HFFc6 (cell line): ENCODE results near the gene HMGXB3. TPM values are rescaled to one million over a fixed set of nuclear protein-coding genes. Genes with fewer than 3 reads are reported as not detected.

ENCODE experiments used
- DNase-seq: peaks from one replicate; pipeline ENCODE4 v3.0.0-alpha.2; 2018
- H3K27ac Mint-ChIP-seq: 2 replicates; pipeline ENCODE4 v1.8.0; 2020; ENCODE audit warnings: mild to moderate bottlenecking, mixed read lengths
- H3K27me3 Mint-ChIP-seq: 2 replicates; pipeline ENCODE4 v1.8.0; 2021; ENCODE audit warnings: mild to moderate bottlenecking, moderate library complexity, mixed read lengths; ENCODE audit not compliant: insufficient read depth
- H3K36me3 Mint-ChIP-seq: 2 replicates; pipeline ENCODE4 v1.8.0; 2021; ENCODE audit warnings: low read depth, mixed read lengths
- H3K4me1 Mint-ChIP-seq: 2 replicates; pipeline ENCODE4 v1.8.0; 2020; ENCODE audit warnings: low read depth, mixed read lengths
- H3K4me3 Mint-ChIP-seq: 2 replicates; pipeline ENCODE4 v1.8.0; 2020; ENCODE audit warnings: mild to moderate bottlenecking, moderate library complexity, mixed read lengths
- H3K9me3 Mint-ChIP-seq: 2 replicates; pipeline ENCODE4 v1.8.0; 2020; ENCODE audit warnings: mild to moderate bottlenecking, mixed read lengths
- total RNA-seq, 6 experiments: library from RNA; stranded (reverse); fragmentation: NEBNext Ultra II Directional; extraction: Animal tissue kit (Norgen Biotek cat#: 25700); gene quantifications; 2 replicates in 1 of 6; 3 replicates in 5 of 6; pipeline ENCODE4 v1.2.3, GENCODE V29; 2021
- TF ChIP-seq, protein P1 (sequence below): fragments of 200-600 bp; sonication (generic); IDR thresholded peaks from 2 replicates; pipeline ENCODE4 v1.5.0; 2021; ENCODE audit warnings: antibody characterized with exemption, mild to moderate bottlenecking

Gene HMGXB3
- total RNA-seq, 6 experiments from 2014 or later = 38.2 to 42.5 (median 40.5) TPM

- H3K9me3 Mint-ChIP-seq = no peaks in the 10 kb centered on the region
- DNase-seq = no peak
Measured at GRCh38 chr5:150051657-150052195, 51.2 kb downstream of the HMGXB3 start.

GRCh38 chr5:150052226-150052955 is 51.9 kb downstream of the HMGXB3 start:
- DNase-seq = no peak
- peak overlapping the region; percentile 92 for H3K27ac Mint-ChIP-seq
- H3K9me3 Mint-ChIP-seq = no peaks in the 10 kb centered on the region
- H3K36me3 Mint-ChIP-seq = peaks cover 77% of the 10 kb centered on the region
- peak overlapping the region; percentile 48; the same call in 1 of the 2 replicates for H3K4me3 Mint-ChIP-seq
- H3K4me1 Mint-ChIP-seq = peaks cover 64% of the 10 kb centered on the region
- TF ChIP-seq, protein P1, sequence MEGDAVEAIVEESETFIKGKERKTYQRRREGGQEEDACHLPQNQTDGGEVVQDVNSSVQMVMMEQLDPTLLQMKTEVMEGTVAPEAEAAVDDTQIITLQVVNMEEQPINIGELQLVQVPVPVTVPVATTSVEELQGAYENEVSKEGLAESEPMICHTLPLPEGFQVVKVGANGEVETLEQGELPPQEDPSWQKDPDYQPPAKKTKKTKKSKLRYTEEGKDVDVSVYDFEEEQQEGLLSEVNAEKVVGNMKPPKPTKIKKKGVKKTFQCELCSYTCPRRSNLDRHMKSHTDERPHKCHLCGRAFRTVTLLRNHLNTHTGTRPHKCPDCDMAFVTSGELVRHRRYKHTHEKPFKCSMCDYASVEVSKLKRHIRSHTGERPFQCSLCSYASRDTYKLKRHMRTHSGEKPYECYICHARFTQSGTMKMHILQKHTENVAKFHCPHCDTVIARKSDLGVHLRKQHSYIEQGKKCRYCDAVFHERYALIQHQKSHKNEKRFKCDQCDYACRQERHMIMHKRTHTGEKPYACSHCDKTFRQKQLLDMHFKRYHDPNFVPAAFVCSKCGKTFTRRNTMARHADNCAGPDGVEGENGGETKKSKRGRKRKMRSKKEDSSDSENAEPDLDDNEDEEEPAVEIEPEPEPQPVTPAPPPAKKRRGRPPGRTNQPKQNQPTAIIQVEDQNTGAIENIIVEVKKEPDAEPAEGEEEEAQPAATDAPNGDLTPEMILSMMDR = no peak
- peaks cover 5% of the 10 kb centered on the region for H3K27me3 Mint-ChIP-seq

More at GRCh38 chr5:150051657-150052195, 51.2 kb downstream of the HMGXB3 start:
- peak overlapping the region; percentile 92 for H3K27ac Mint-ChIP-seq
- H3K4me3 Mint-ChIP-seq = no peak overlapping the region
- peaks cover 77% of the 10 kb centered on the region for H3K36me3 Mint-ChIP-seq
- peaks cover 57% of the 10 kb centered on the region for H3K4me1 Mint-ChIP-seq
- peaks cover 2% of the 10 kb centered on the region for H3K27me3 Mint-ChIP-seq
- TF ChIP-seq, protein P1 = no peak

GRCh38 chr5:150052956-150053712 is 52.6 kb downstream of the HMGXB3 start:
- Mint-ChIP-seq H3K27ac (peak overlapping the region; percentile 92), H3K4me3 (peak overlapping the region; percentile 48), H3K4me1 (peaks cover 71% of the 10 kb centered on the region), H3K9me3 (no peaks in the 10 kb centered on the region), H3K27me3 (peaks cover 5% of the 10 kb centered on the region), H3K36me3 (peaks cover 75% of the 10 kb centered on the region)
- TF ChIP-seq, protein P1 = no peak
- DNase-seq = peak; percentile 79

- no peak for DNase-seq
- Mint-ChIP-seq H3K27ac (peak overlapping the region; percentile 92), H3K4me3 (no peak overlapping the region), H3K9me3 (no peaks in the 10 kb centered on the region), H3K27me3 (peaks cover 5% of the 10 kb centered on the region), H3K36me3 (peaks cover 70% of the 10 kb centered on the region), H3K4me1 (peaks cover 75% of the 10 kb centered on the region)
- TF ChIP-seq, protein P1 = no peak
Measured at GRCh38 chr5:150053713-150054392, 53.3 kb downstream of the HMGXB3 start.

- H3K27ac Mint-ChIP-seq = 0 out of 2 replicates have a peak overlapping the region, but pooled peaks have one; percentile 92
- no peaks in the 10 kb centered on the region for H3K9me3 Mint-ChIP-seq
- no peak overlapping the region for H3K4me3 Mint-ChIP-seq
- TF ChIP-seq, protein P1 = no peak
- H3K36me3 Mint-ChIP-seq = peaks cover 63% of the 10 kb centered on the region
- peaks cover 5% of the 10 kb centered on the region for H3K27me3 Mint-ChIP-seq
- DNase-seq = no peak
- peaks cover 75% of the 10 kb centered on the region for H3K4me1 Mint-ChIP-seq
Measured at GRCh38 chr5:150054569-150054968, 54.0 kb downstream of the HMGXB3 start.
